Activated CD4-positive, alpha-beta T cell treated with anti-CD3 and anti-CD28 coated beads for 48 hours (primary cell): ENCODE measurements around the gene TEX53.

ENCODE experiments used
- DNase-seq: peaks from one replicate; pipeline ENCODE4 v3.0.0-alpha.2; 2020

The TEX53 gene

GRCh38 chr9:114678795-114679194 is 21.2 kb upstream of the TEX53 start:
- no peak for DNase-seq

GRCh38 chr9:114678130-114678529 is 20.5 kb upstream of the TEX53 start:
- DNase-seq = no peak

- peak; percentile 43 for DNase-seq
Observed at GRCh38 chr9:114677418-114677817, 19.8 kb upstream of the TEX53 start.

- DNase-seq = no peak
Observed at GRCh38 chr9:114676901-114677300, 19.3 kb upstream of the TEX53 start.

GRCh38 chr9:114674798-114675540 is 17.4 kb upstream of the TEX53 start:
- no peak for DNase-seq

GRCh38 chr9:114674076-114674797 is 16.6 kb upstream of the TEX53 start:
- no peak for DNase-seq

- no peak for DNase-seq
Observed at GRCh38 chr9:114671605-114672004, 14.0 kb upstream of the TEX53 start.

- DNase-seq = no peak
Observed at GRCh38 chr9:114669961-114670360, 12.4 kb upstream of the TEX53 start.

- no peak for DNase-seq
Observed at GRCh38 chr9:114668146-114668545, 10.5 kb upstream of the TEX53 start.

- DNase-seq = no peak
Observed at GRCh38 chr9:114666851-114667250, 9.2 kb upstream of the TEX53 start.

- no peak for DNase-seq
Observed at GRCh38 chr9:114666401-114666800, 8.8 kb upstream of the TEX53 start.

GRCh38 chr9:114664181-114664580 is 6.6 kb upstream of the TEX53 start:
- DNase-seq = no peak

- peak; percentile 79 for DNase-seq
Observed at GRCh38 chr9:114662081-114662989, 4.7 kb upstream of the TEX53 start.

- no peak for DNase-seq
Observed at GRCh38 chr9:114656301-114656700, 1.3 kb downstream of the TEX53 start.

- no peak for DNase-seq
Observed at GRCh38 chr9:114655689-114656088, 1.9 kb downstream of the TEX53 start.

- peak; percentile 87 for DNase-seq
Observed at GRCh38 chr9:114653556-114654159, 3.9 kb downstream of the TEX53 start.

GRCh38 chr9:114652776-114653555 is 4.6 kb downstream of the TEX53 start:
- DNase-seq = no peak

- DNase-seq = no peak
Observed at GRCh38 chr9:114643896-114644295, 13.7 kb downstream of the TEX53 start.

GRCh38 chr9:114643001-114643400 is 14.6 kb downstream of the TEX53 start:
- no peak for DNase-seq

GRCh38 chr9:114641967-114642366 is 15.6 kb downstream of the TEX53 start:
- no peak for DNase-seq

GRCh38 chr9:114638404-114638803 is 19.2 kb downstream of the TEX53 start:
- DNase-seq = no peak

GRCh38 chr9:114634387-114634786 is 23.2 kb downstream of the TEX53 start:
- no peak for DNase-seq
